CD4-positive, alpha-beta T cell treated with Interferon gamma for 1 hour (primary cell): ENCODE measurements around the gene USP5.

Source experiments
- DNase-seq: peaks from one replicate; pipeline ENCODE4 v3.0.0-alpha.2; 2020

The USP5 gene

GRCh38 chr12:6851921-6852650, at the start of gene USP5:
TSS of gene USP5 (plus strand) at chr12:6852150. CDS start at chr12:6852180, 30 bp downstream.
- peak; percentile 99 for DNase-seq

GRCh38 chr12:6807170-6807569, 44.8 kb upstream of the USP5 start:
- no peak for DNase-seq

GRCh38 chr12:6809056-6809455, 42.9 kb upstream of the USP5 start:
- DNase-seq, result no peak

- DNase-seq, result no peak
Measured at GRCh38 chr12:6810758-6811157, 41.2 kb upstream of the USP5 start.

GRCh38 chr12:6813363-6813762, 38.6 kb upstream of the USP5 start:
- no peak for DNase-seq

GRCh38 chr12:6816598-6816997, 35.4 kb upstream of the USP5 start:
- no peak for DNase-seq

GRCh38 chr12:6817098-6817497, 34.9 kb upstream of the USP5 start:
- no peak for DNase-seq

GRCh38 chr12:6817662-6818157, 34.2 kb upstream of the USP5 start:
- DNase-seq, result no peak

- DNase-seq, result no peak
Measured at GRCh38 chr12:6818222-6818621, 33.7 kb upstream of the USP5 start.

- no peak for DNase-seq
Measured at GRCh38 chr12:6818645-6819044, 33.3 kb upstream of the USP5 start.

- DNase-seq, result no peak
Measured at GRCh38 chr12:6819106-6820030, 32.6 kb upstream of the USP5 start.

- no peak for DNase-seq
Measured at GRCh38 chr12:6820166-6820565, 31.8 kb upstream of the USP5 start.

- DNase-seq, result peak; percentile 8
Measured at GRCh38 chr12:6821591-6822425, 30.1 kb upstream of the USP5 start, which contains the start of gene GPR162. TSS of gene GPR162 (plus strand) at chr12:6821821. CDS start at chr12:6823899, 2,078 bp downstream.

GRCh38 chr12:6822426-6823135, 29.4 kb upstream of the USP5 start:
- no peak for DNase-seq

GRCh38 chr12:6823182-6824084, 28.5 kb upstream of the USP5 start:
- DNase-seq, result no peak

GRCh38 chr12:6824085-6824775, 27.7 kb upstream of the USP5 start:
- no peak for DNase-seq

- DNase-seq, result no peak
Measured at GRCh38 chr12:6824901-6825381, 27.0 kb upstream of the USP5 start.

GRCh38 chr12:6825398-6826124, 26.4 kb upstream of the USP5 start:
- peak; percentile 69 for DNase-seq

GRCh38 chr12:6826125-6826733, 25.7 kb upstream of the USP5 start:
- no peak for DNase-seq
